ENCODE data around the gene SYTL3. TPM values are rescaled to one million over a fixed set of nuclear protein-coding genes. Genes with fewer than 3 reads are reported as not detected.

Gene SYTL3
- total and polyA plus RNA-seq, 7 donors: 1.6 to 6.9 (median 3.3) TPM

DNA sequence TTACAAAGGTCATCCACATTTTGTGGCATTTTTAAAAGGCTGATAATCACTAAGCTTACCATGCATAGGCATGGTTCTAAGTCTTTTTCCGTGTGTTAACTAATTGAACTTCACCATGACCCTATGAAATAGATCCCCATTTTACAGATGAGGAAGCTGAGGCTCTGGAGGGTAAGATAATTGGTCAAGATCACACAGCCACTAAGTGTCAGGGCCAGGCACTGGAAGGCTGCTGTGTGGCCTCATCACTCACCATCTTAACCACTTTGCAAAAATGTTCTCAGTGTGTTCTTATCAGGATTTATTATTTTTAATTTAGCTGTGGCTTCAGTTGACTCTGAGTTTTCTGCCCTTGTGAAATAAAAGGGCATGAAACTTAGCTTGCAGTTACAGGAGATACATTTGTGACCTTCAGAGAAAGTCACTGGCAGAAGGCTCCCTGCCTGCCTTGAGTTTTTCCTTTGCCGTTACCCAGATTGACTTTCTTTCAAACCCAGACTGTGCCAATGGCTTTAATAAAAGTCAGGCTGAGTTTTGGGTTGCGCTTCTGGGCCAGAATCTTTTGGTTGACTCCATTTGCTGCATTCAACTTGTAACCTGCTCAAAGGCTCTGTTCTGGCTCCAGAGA is 87.3 kb downstream of the SYTL3 start:
- intact Hi-C loops (cut with DNase I): no loop called here
- no peak overlapping the region for H3K27ac ChIP-seq
- no peaks in the 10 kb centered on the region for H3K4me1 ChIP-seq
- H3K36me3 ChIP-seq: no peaks in the 10 kb centered on the region
- H3K27me3 ChIP-seq: no peaks in the 10 kb centered on the region
- H3K4me3 ChIP-seq: no peak overlapping the region
- H3K9me3 ChIP-seq: peaks cover 0 to 4% (median 3%) of the 10 kb centered on the region in 4 donors
- WGBS, 2 donors: 95 to 97% methylated on average over 3 of the region's 3 CpGs
- no peak for TF ChIP-seq POLR2AphosphoS5 (IDR thresholded peaks at IDR 0.05)
- TF ChIP-seq, protein P1, sequence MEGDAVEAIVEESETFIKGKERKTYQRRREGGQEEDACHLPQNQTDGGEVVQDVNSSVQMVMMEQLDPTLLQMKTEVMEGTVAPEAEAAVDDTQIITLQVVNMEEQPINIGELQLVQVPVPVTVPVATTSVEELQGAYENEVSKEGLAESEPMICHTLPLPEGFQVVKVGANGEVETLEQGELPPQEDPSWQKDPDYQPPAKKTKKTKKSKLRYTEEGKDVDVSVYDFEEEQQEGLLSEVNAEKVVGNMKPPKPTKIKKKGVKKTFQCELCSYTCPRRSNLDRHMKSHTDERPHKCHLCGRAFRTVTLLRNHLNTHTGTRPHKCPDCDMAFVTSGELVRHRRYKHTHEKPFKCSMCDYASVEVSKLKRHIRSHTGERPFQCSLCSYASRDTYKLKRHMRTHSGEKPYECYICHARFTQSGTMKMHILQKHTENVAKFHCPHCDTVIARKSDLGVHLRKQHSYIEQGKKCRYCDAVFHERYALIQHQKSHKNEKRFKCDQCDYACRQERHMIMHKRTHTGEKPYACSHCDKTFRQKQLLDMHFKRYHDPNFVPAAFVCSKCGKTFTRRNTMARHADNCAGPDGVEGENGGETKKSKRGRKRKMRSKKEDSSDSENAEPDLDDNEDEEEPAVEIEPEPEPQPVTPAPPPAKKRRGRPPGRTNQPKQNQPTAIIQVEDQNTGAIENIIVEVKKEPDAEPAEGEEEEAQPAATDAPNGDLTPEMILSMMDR (IDR thresholded peaks at IDR 0.05): no peak
- TF ChIP-seq EP300 (IDR thresholded peaks at IDR 0.05): no peak
- TF ChIP-seq POLR2A (IDR thresholded peaks at IDR 0.05): no peak
- DNase-seq: no peak

DNA sequence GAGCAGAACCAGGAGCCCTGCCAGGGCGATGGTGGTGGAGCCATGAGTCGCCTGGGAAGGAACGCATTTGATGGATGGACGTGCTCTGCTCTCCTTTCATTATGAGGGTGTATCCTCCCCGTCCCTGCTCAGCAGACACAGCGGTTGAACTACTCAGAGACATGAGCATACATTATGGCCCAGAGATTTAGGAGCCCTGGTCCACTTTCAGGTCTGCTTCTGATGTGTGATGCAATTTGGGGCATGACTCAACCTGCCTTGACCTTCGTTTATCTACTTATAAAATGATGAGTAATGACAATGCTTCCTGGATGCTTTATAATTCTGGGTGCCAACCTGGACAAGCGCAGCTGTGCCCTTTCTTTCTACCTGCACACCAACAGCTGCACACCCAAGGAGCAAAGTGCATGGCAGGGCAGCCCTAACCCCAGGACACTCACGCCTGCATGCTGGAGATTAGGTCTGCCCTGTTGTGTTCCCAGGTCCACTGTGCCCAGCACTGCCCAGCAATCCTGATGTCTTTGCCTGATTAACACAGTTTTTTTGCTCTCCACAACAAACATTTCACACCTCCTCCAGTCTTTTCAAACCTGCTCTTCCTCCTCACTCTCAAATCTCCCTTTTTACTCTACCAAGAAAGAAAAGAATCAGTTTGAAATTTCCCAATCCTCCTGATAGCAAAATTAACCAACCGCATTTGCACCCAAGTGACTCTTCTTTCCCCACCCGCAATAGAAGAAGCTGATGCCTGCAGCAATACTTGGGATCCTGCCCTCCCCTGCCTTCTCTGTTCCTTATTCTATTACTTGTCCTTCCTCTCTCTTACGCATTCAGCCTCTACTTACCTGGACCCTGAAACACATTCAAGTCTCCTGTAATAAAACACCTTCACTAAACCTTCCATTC is 88.1 kb downstream of the SYTL3 start:
- no peak for DNase-seq
- TF ChIP-seq, protein P1 (IDR thresholded peaks at IDR 0.05): no peak
- no peak for TF ChIP-seq POLR2AphosphoS5 (IDR thresholded peaks at IDR 0.05)
- TF ChIP-seq POLR2A (IDR thresholded peaks at IDR 0.05): no peak
- no peak for TF ChIP-seq EP300 (IDR thresholded peaks at IDR 0.05)
- H3K27me3 ChIP-seq: no peaks in the 10 kb centered on the region
- H3K36me3 ChIP-seq: no peaks in the 10 kb centered on the region
- no peaks in the 10 kb centered on the region for H3K4me1 ChIP-seq
- 65 to 83% methylated on average over 12 of the region's 12 CpGs for WGBS, 2 donors
- no peak overlapping the region for H3K27ac ChIP-seq
- H3K4me3 ChIP-seq: no peak overlapping the region
- H3K9me3 ChIP-seq: peaks cover 0 to 4% (median 3%) of the 10 kb centered on the region in 4 donors
- intact Hi-C loops (cut with DNase I): no loop called here

DNA sequence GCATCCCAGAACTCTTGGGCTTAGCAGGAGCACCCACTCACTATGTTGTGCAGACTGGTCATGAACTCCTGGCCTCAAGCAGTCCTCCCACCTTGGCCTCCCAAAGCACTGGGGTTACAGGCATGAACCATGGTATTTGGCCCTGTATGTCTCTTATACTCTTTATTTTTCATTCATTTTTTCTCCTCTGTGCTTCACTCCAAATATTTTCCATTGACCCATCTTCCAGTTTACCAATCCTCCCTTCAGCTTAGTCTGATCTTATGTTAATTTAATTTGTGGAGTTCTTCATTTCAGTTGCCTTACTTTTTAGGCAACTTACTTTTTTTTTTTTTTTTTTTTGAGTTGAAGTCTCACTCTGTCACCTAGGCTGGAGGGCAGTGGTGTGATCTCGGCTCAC is 89.8 kb downstream of the SYTL3 start:
- Histone ChIP-seq H3K4me3 (no peak overlapping the region), H3K27me3 (no peaks in the 10 kb centered on the region), H3K36me3 (no peaks in the 10 kb centered on the region), H3K4me1 (no peaks in the 10 kb centered on the region), H3K9me3 (peaks cover 0 to 4% (median 3%) of the 10 kb centered on the region in 4 donors), H3K27ac (no peak overlapping the region)
- no peak for DNase-seq
- TF ChIP-seq POLR2AphosphoS5 (IDR thresholded peaks at IDR 0.05): no peak
- TF ChIP-seq POLR2A (IDR thresholded peaks at IDR 0.05): no peak
- TF ChIP-seq, protein P1 (IDR thresholded peaks at IDR 0.05): no peak
- no peak for TF ChIP-seq EP300 (IDR thresholded peaks at IDR 0.05)
- intact Hi-C loops (cut with DNase I): no loop called here
- 94 to 98% methylated on average over 1 of the region's 1 CpG for WGBS, 2 donors

DNA sequence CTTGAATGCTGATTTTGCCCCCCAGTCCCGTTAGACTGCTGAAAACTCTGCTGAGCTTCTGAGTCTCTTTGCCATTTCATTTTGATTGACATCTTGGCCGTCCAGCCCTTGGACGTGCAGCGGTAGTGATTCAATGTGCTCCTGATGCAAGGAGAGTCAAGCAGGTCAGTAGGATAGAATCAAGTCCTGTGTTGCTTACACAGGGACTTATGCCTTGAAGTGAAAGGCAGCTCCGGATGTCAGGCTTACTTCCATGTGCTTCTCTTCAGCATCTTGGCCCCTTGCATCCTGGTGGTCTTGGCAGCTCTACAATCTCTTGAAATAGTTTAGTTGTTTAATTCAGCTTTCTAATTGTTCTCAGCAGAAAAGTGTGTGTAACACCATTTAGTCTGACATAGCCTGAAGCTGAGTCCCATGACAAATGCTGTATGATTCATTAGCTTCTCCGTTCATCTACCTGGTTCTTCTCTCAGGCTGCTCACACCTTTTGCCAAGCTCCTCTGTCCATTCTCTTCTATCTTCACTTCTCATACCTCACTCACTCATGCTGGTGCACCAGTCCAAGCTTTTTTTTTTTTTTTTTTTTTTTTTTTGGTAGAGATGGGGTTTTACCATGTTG is 93.3 kb downstream of the SYTL3 start:
- TF ChIP-seq, protein P1 (IDR thresholded peaks at IDR 0.05): no peak
- no peak for TF ChIP-seq EP300 (IDR thresholded peaks at IDR 0.05)
- TF ChIP-seq POLR2AphosphoS5 (IDR thresholded peaks at IDR 0.05): no peak
- TF ChIP-seq POLR2A (IDR thresholded peaks at IDR 0.05): no peak
- Histone ChIP-seq H3K4me1 (no peaks in the 10 kb centered on the region), H3K36me3 (no peaks in the 10 kb centered on the region), H3K27me3 (no peaks in the 10 kb centered on the region), H3K27ac (no peak overlapping the region), H3K4me3 (no peak overlapping the region), H3K9me3 (peaks cover 0 to 4% (median 3%) of the 10 kb centered on the region in 4 donors)
- DNase-seq: no peak
- 84 to 93% methylated on average over 6 of the region's 6 CpGs for WGBS, 2 donors
- intact Hi-C loops (cut with DNase I): no loop called here
